Activated naive CD4-positive, alpha-beta T cell treated with anti-CD3 and anti-CD28 coated beads for 36 hours (primary cell): ENCODE results near the gene CEACAM4. TPM values are rescaled to one million over a fixed set of nuclear protein-coding genes. Genes with fewer than 3 reads are reported as not detected.
A peak's percentile ranks its signal among the peaks of the same experiment; 100 is the strongest.
"Not testable (repeated sequence)": the region's sequence is repeated elsewhere in the genome, so short reads cannot be mapped to it uniquely, and the experiment has no call there.

ENCODE experiments used
- CTCF ChIA-PET: fragments of 350-600 bp; sonication (Branson Sonifier 250); formaldehyde crosslinking; loops from one replicate; lab custom pipeline; 2021; ENCODE audit warnings: antibody characterized with exemption; lab: Charles Lee
- DNase-seq: peaks from one replicate; pipeline ENCODE4 v3.0.0-alpha.2; 2020
- H3K27ac Mint-ChIP-seq: one replicate; pipeline ENCODE4 v1.8.0; 2021; ENCODE audit warnings: mild to moderate bottlenecking, mixed read lengths
- H3K27me3 Mint-ChIP-seq: one replicate; pipeline ENCODE4 v1.8.0; 2021; ENCODE audit warnings: low read depth, mixed read lengths
- H3K36me3 Mint-ChIP-seq: one replicate; pipeline ENCODE4 v1.8.0; 2021; ENCODE audit warnings: low read depth, mixed read lengths
- H3K4me1 Mint-ChIP-seq: one replicate; pipeline ENCODE4 v1.8.0; 2021; ENCODE audit warnings: low read depth, mixed read lengths
- H3K4me3 Mint-ChIP-seq: one replicate; pipeline ENCODE4 v1.8.0; 2021; ENCODE audit warnings: mild to moderate bottlenecking, moderate library complexity, mixed read lengths
- H3K9me3 Mint-ChIP-seq: one replicate; pipeline ENCODE4 v1.8.0; 2021; ENCODE audit warnings: mixed read lengths
- intact Hi-C: fragments of 100-400 bp; cut with micrococcal nuclease; formaldehyde crosslinking; loops from one replicate; pipeline ENCODE4 v1.15.1; 2023
- total RNA-seq, 2 experiments: library from RNA; stranded (reverse); gene quantifications; one replicate each; pipeline ENCODE4 v1.2.3, GENCODE V29; 2021

CEACAM4 gene
- not detected for total RNA-seq

- CTCF ChIA-PET, result no interaction called here
- no peak for DNase-seq
- Mint-ChIP-seq H3K27me3 (peaks cover 11% of the 10 kb centered on the region), H3K4me1 (no peaks in the 10 kb centered on the region), H3K27ac (no peak within 1 kb of the TSS), H3K4me3 (no peak within 1 kb of the TSS), H3K36me3 (no peaks in the 10 kb centered on the region), H3K9me3 (peaks cover 14% of the 10 kb centered on the region)
- intact Hi-C loops, result no loop called here
Observed at GRCh38 chr19:41626877-41627276, at the start of gene CEACAM4. Gene CEACAM4 (minus strand): TSS chr19:41627074. CDS start chr19:41626963, 111 bp downstream.

GRCh38 chr19:41671486-41671885, 44.6 kb upstream of the CEACAM4 start:
- intact Hi-C loops, result no loop called here
- CTCF ChIA-PET, result interaction anchor here (1.4 kb wide), 1 partner anchor 30 kb away, joined by 3 read pairs; no protein-coding TSS in a partner anchor
- Mint-ChIP-seq H3K36me3 (peaks cover 2% of the 10 kb centered on the region), H3K9me3 (peaks cover 6% of the 10 kb centered on the region), H3K27me3 (peaks cover 47% of the 10 kb centered on the region), H3K27ac (no peak overlapping the region), H3K4me1 (no peaks in the 10 kb centered on the region), H3K4me3 (no peak overlapping the region)
- DNase-seq, result no peak

GRCh38 chr19:41670755-41671154, 43.9 kb upstream of the CEACAM4 start:
- no peak for DNase-seq
- Mint-ChIP-seq H3K27ac (no peak overlapping the region), H3K4me1 (no peaks in the 10 kb centered on the region), H3K9me3 (peaks cover 12% of the 10 kb centered on the region), H3K27me3 (peaks cover 46% of the 10 kb centered on the region), H3K36me3 (peaks cover 5% of the 10 kb centered on the region), H3K4me3 (no peak overlapping the region)
- intact Hi-C loops, result no loop called here
- CTCF ChIA-PET, result interaction anchor here (0.7 to 1.4 kb wide), 2 partner anchors 29 to 165 kb away, joined by 3 read pairs; no protein-coding TSS in a partner anchor

- H3K36me3 Mint-ChIP-seq, result peaks cover 6% of the 10 kb centered on the region
- intact Hi-C loops, result no loop called here
Observed at GRCh38 chr19:41668315-41668714, 41.4 kb upstream of the CEACAM4 start.

GRCh38 chr19:41666075-41666474, 39.2 kb upstream of the CEACAM4 start:
- intact Hi-C loops, result no loop called here
- Mint-ChIP-seq H3K36me3 (peaks cover 6% of the 10 kb centered on the region), H3K4me1 (no peaks in the 10 kb centered on the region), H3K27me3 (peaks cover 36% of the 10 kb centered on the region), H3K4me3 (no peak overlapping the region), H3K27ac (no peak overlapping the region), H3K9me3 (peaks cover 30% of the 10 kb centered on the region)
- DNase-seq, result no peak
- CTCF ChIA-PET, result interaction anchor here (0.6 kb wide), 1 partner anchor 88 kb away, joined by 3 read pairs; no protein-coding TSS in a partner anchor

More at GRCh38 chr19:41668315-41668714, 41.4 kb upstream of the CEACAM4 start:
- CTCF ChIA-PET, result interaction anchor here (0.5 to 1.0 kb wide), 3 partner anchors 22 to 85 kb away, joined by 3 to 4 read pairs (median 4); no protein-coding TSS in a partner anchor
- Mint-ChIP-seq H3K4me3 (no peak overlapping the region), H3K27me3 (peaks cover 44% of the 10 kb centered on the region), H3K4me1 (no peaks in the 10 kb centered on the region), H3K9me3 (peaks cover 30% of the 10 kb centered on the region), H3K27ac (no peak overlapping the region)
- no peak for DNase-seq

- CTCF ChIA-PET, result interaction anchor here (1.2 to 2.0 kb wide), 3 partner anchors 10 to 16 kb away, joined by 5 to 10 read pairs (median 7); no protein-coding TSS in a partner anchor
- DNase-seq, result peak; percentile 14
- Mint-ChIP-seq H3K27ac (no peak overlapping the region), H3K4me1 (peaks cover 2% of the 10 kb centered on the region), H3K36me3 (no peaks in the 10 kb centered on the region), H3K4me3 (no peak overlapping the region), H3K27me3 (peaks cover 42% of the 10 kb centered on the region), H3K9me3 (peaks cover 6% of the 10 kb centered on the region)
- intact Hi-C loops, result no loop called here
Observed at GRCh38 chr19:41657157-41657556, 30.3 kb upstream of the CEACAM4 start.

GRCh38 chr19:41656756-41657155, 29.9 kb upstream of the CEACAM4 start:
- H3K9me3 Mint-ChIP-seq, H3K36me3 Mint-ChIP-seq, intact Hi-C loops, H3K4me1 Mint-ChIP-seq, H3K27ac Mint-ChIP-seq, H3K4me3 Mint-ChIP-seq: not testable (repeated sequence)
- DNase-seq, result peak; percentile 35
- H3K27me3 Mint-ChIP-seq, result peaks cover 40% of the 10 kb centered on the region
- CTCF ChIA-PET, result interaction anchor here (1.2 to 2.0 kb wide), 2 partner anchors 10 to 15 kb away, joined by 7 to 10 read pairs; no protein-coding TSS in a partner anchor

- no peak for DNase-seq
- Mint-ChIP-seq H3K27me3 (peaks cover 15% of the 10 kb centered on the region), H3K36me3 (no peaks in the 10 kb centered on the region), H3K4me1 (peaks cover 2% of the 10 kb centered on the region), H3K27ac (no peak overlapping the region), H3K9me3 (peaks cover 6% of the 10 kb centered on the region), H3K4me3 (no peak overlapping the region)
- intact Hi-C loops, result no loop called here
- CTCF ChIA-PET, result interaction anchor here (1.0 to 5.2 kb wide), 4 partner anchors 11 to 54 kb away, joined by 3 to 40 read pairs (median 6); no protein-coding TSS in a partner anchor
Observed at GRCh38 chr19:41652250-41652649, 25.4 kb upstream of the CEACAM4 start.

GRCh38 chr19:41649827-41650226, 23.0 kb upstream of the CEACAM4 start:
- no peak for DNase-seq
- Mint-ChIP-seq H3K27ac (no peak overlapping the region), H3K4me1 (no peaks in the 10 kb centered on the region), H3K4me3 (no peak overlapping the region), H3K27me3 (peaks cover 13% of the 10 kb centered on the region), H3K9me3 (peaks cover 6% of the 10 kb centered on the region), H3K36me3 (no peaks in the 10 kb centered on the region)
- intact Hi-C loops, result no loop called here
- CTCF ChIA-PET, result interaction anchor here (2.9 kb wide), 1 partner anchor 41 kb away, joined by 9 read pairs; no protein-coding TSS in a partner anchor

- Mint-ChIP-seq H3K4me3 (no peak overlapping the region), H3K4me1 (peaks cover 4% of the 10 kb centered on the region), H3K27me3 (peaks cover 10% of the 10 kb centered on the region), H3K9me3 (no peaks in the 10 kb centered on the region), H3K27ac (no peak overlapping the region), H3K36me3 (no peaks in the 10 kb centered on the region)
- CTCF ChIA-PET, result interaction anchor here (0.5 to 3.5 kb wide), 37 partner anchors 9 to 1979 kb away, joined by 3 to 36 read pairs (median 4); no protein-coding TSS in a partner anchor
- DNase-seq, result peak; percentile 66
- intact Hi-C loops, result no loop called here
Observed at GRCh38 chr19:41646589-41647204, 19.8 kb upstream of the CEACAM4 start.

- Mint-ChIP-seq H3K4me1 (peaks cover 29% of the 10 kb centered on the region), H3K27me3 (peaks cover 1% of the 10 kb centered on the region), H3K27ac (no peak overlapping the region), H3K36me3 (no peaks in the 10 kb centered on the region), H3K4me3 (no peak overlapping the region), H3K9me3 (peaks cover 1% of the 10 kb centered on the region)
- intact Hi-C loops, result loop anchor here (5.0 kb wide), 3 partner anchors 50 to 105 kb away; partner anchors contain the start of gene CEACAM5
- DNase-seq, result peak; percentile 85
- CTCF ChIA-PET, result interaction anchor here (0.7 to 3.6 kb wide), 37 partner anchors 9 to 387 kb away, joined by 3 to 48 read pairs (median 4); partner anchors contain the start of gene CEACAM7
Observed at GRCh38 chr19:41641879-41642485, 15.1 kb upstream of the CEACAM4 start.

- no peaks in the 10 kb centered on the region for H3K36me3 Mint-ChIP-seq
- H3K27ac Mint-ChIP-seq, result no peak overlapping the region
- intact Hi-C loops, result no loop called here
- no peak for DNase-seq
- no peaks in the 10 kb centered on the region for H3K27me3 Mint-ChIP-seq
- H3K4me3 Mint-ChIP-seq, result no peak overlapping the region
- H3K4me1 Mint-ChIP-seq, result peaks cover 29% of the 10 kb centered on the region
- H3K9me3 Mint-ChIP-seq, result peaks cover 11% of the 10 kb centered on the region
- CTCF ChIA-PET, result interaction anchor here (0.6 to 4.5 kb wide), 6 partner anchors 9 to 154 kb away, joined by 3 to 36 read pairs (median 4); no protein-coding TSS in a partner anchor
Observed at GRCh38 chr19:41638641-41639081, 11.8 kb upstream of the CEACAM4 start.
